MM.1S (cell line): Measurements from ENCODE around the gene MYO16.

Experiments used
- DNase-seq: peaks from one replicate; pipeline ENCODE4 v3.0.0-alpha.2; 2015
- H2AFZ ChIP-seq: fragments of 300-600 bp; sonication (generic); 2 replicates; pipeline ENCODE4 v1.6.0; 2016; ENCODE audit warnings: antibody characterized with exemption, low read length
- H3F3A ChIP-seq: fragments of 300-600 bp; sonication (generic); 2 replicates; pipeline ENCODE4 v1.6.1; 2016; ENCODE audit warnings: mild to moderate bottlenecking, antibody characterized with exemption, low read length, moderate library complexity, mixed read lengths; ENCODE audit not compliant: insufficient read depth
- H3K27ac ChIP-seq: fragments of 300-600 bp; sonication (generic); 2 replicates; pipeline ENCODE4 v1.5.1; 2016; ENCODE audit warnings: mild to moderate bottlenecking, low read length
- H3K27me3 ChIP-seq: fragments of 300-600 bp; sonication (generic); replicated peaks from 2 replicates; pipeline ENCODE4 v1.6.0; 2016; ENCODE audit warnings: low read length; ENCODE audit not compliant: insufficient read depth
- H3K36me3 ChIP-seq: fragments of 300-600 bp; sonication (generic); replicated peaks from 2 replicates; pipeline ENCODE4 v1.6.1; 2016; ENCODE audit warnings: mild to moderate bottlenecking, low read length, mixed read lengths; ENCODE audit not compliant: insufficient read depth
- H3K4me1 ChIP-seq: fragments of 300-600 bp; sonication (generic); 2 replicates; pipeline ENCODE4 v1.6.1; 2016; ENCODE audit warnings: low read length, mixed read lengths
- H3K4me2 ChIP-seq: fragments of 300-600 bp; sonication (generic); 2 replicates; pipeline ENCODE4 v1.6.0; 2016; ENCODE audit warnings: low read depth, low read length
- H3K4me3 ChIP-seq: fragments of 300-600 bp; sonication (generic); 2 replicates; pipeline ENCODE4 v1.5.1; 2016; ENCODE audit warnings: low read length, mixed read lengths
- H3K79me2 ChIP-seq: fragments of 300-600 bp; sonication (generic); 2 replicates; pipeline ENCODE4 v1.6.1; 2016; ENCODE audit warnings: mixed run types, low read length, mixed read lengths
- H3K9ac ChIP-seq: fragments of 300-600 bp; sonication (generic); 2 replicates; pipeline ENCODE4 v1.6.1; 2016; ENCODE audit warnings: low read length, mixed read lengths
- H3K9me2 ChIP-seq: fragments of 300-600 bp; sonication (generic); replicated peaks from 2 replicates; pipeline ENCODE4 v1.6.1; 2016; ENCODE audit warnings: mild to moderate bottlenecking, low read length, mixed read lengths; ENCODE audit not compliant: insufficient read depth
- H3K9me3 ChIP-seq: fragments of 300-600 bp; sonication (generic); replicated peaks from 2 replicates; pipeline ENCODE4 v1.6.1; 2016; ENCODE audit warnings: mild to moderate bottlenecking, low read length, mixed read lengths; ENCODE audit not compliant: insufficient read depth
- H4K20me1 ChIP-seq: fragments of 300-600 bp; sonication (generic); 2 replicates; pipeline ENCODE4 v1.6.1; 2016; ENCODE audit warnings: mild to moderate bottlenecking, low read length, moderate library complexity, mixed read lengths; ENCODE audit not compliant: insufficient read depth
- CTCF ChIP-seq: fragments of 300-600 bp; sonication (generic); IDR thresholded peaks from 2 replicates; pipeline ENCODE4 v1.5.1; 2016; ENCODE audit warnings: antibody characterized with exemption, low read length, mixed read lengths
- EZH2 ChIP-seq: fragments of 300-600 bp; sonication (generic); optimal IDR thresholded peaks from 2 replicates; pipeline ENCODE3; 2017; ENCODE audit warnings: low read depth, mild to moderate bottlenecking, antibody characterized with exemption, low read length, mixed read lengths
- EZH2phosphoT487 ChIP-seq: fragments of 300-600 bp; sonication (generic); IDR thresholded peaks from 2 replicates; pipeline ENCODE4 v1.6.1; 2018; ENCODE audit warnings: antibody characterized with exemption, low read length

The MYO16 gene

GRCh38 chr13:108958013-108958376, 328.6 kb downstream of the MYO16 start:
- no peaks in the 10 kb centered on the region for H3F3A ChIP-seq
- H3K9ac ChIP-seq: no peak overlapping the region
- H3K4me1 ChIP-seq: no peaks in the 10 kb centered on the region

GRCh38 chr13:108959234-108959633, 329.8 kb downstream of the MYO16 start:
- Histone ChIP-seq H3K9ac (no peak overlapping the region), H2AFZ (no peak overlapping the region), H3K4me1 (no peaks in the 10 kb centered on the region), H3K27ac (no peak overlapping the region), H3K9me2 (no peaks in the 10 kb centered on the region), H3K4me2 (no peak overlapping the region), H3K79me2 (no peaks in the 10 kb centered on the region), H3K27me3 (no peaks in the 10 kb centered on the region), H3K36me3 (no peaks in the 10 kb centered on the region), H3F3A (no peaks in the 10 kb centered on the region), H3K4me3 (no peak overlapping the region), H3K9me3 (no peaks in the 10 kb centered on the region), H4K20me1 (no peaks in the 10 kb centered on the region)
- no peak for DNase-seq
- no peak for TF ChIP-seq EZH2
- no peak for TF ChIP-seq CTCF
- TF ChIP-seq EZH2phosphoT487: no peak

More at GRCh38 chr13:108958013-108958376, 328.6 kb downstream of the MYO16 start:
- no peak for DNase-seq
- Histone ChIP-seq H4K20me1 (no peaks in the 10 kb centered on the region), H3K27me3 (no peaks in the 10 kb centered on the region), H3K79me2 (no peaks in the 10 kb centered on the region), H2AFZ (no peak overlapping the region), H3K4me2 (no peak overlapping the region), H3K9me3 (no peaks in the 10 kb centered on the region), H3K9me2 (no peaks in the 10 kb centered on the region), H3K27ac (no peak overlapping the region), H3K36me3 (no peaks in the 10 kb centered on the region), H3K4me3 (no peak overlapping the region)
- TF ChIP-seq EZH2phosphoT487: no peak
- TF ChIP-seq EZH2: no peak
- TF ChIP-seq CTCF: no peak

GRCh38 chr13:108960006-108960405, 330.6 kb downstream of the MYO16 start:
- TF ChIP-seq EZH2 (no peak), EZH2phosphoT487 (no peak), CTCF (no peak)
- no peak for DNase-seq
- no peaks in the 10 kb centered on the region for H4K20me1 ChIP-seq
- H3K27ac ChIP-seq: no peak overlapping the region
- H3K4me2 ChIP-seq: no peak overlapping the region
- H3K9ac ChIP-seq: no peak overlapping the region
- H3F3A ChIP-seq: no peaks in the 10 kb centered on the region
- no peaks in the 10 kb centered on the region for H3K9me3 ChIP-seq
- no peak overlapping the region for H2AFZ ChIP-seq
- no peaks in the 10 kb centered on the region for H3K4me1 ChIP-seq
- H3K9me2 ChIP-seq: no peaks in the 10 kb centered on the region
- H3K36me3 ChIP-seq: no peaks in the 10 kb centered on the region
- H3K79me2 ChIP-seq: no peaks in the 10 kb centered on the region
- no peak overlapping the region for H3K4me3 ChIP-seq
- no peaks in the 10 kb centered on the region for H3K27me3 ChIP-seq
